Astrocyte (in vitro differentiated cells and primary cell): ENCODE results near the gene MIEF1. TPM values are rescaled to one million over a fixed set of nuclear protein-coding genes. Genes with fewer than 3 reads are reported as not detected.

Source experiments
- DNase-seq: peaks from one replicate; pipeline ENCODE4 v3.0.0-alpha.2; 2010; ENCODE audit warnings: low read depth
- FAIRE-seq: peaks from 2 replicates; lab custom pipeline; 2011; peaks lifted over from hg19 to GRCh38; lab: Jason Lieb, UNC
- H2AFZ ChIP-seq: 2 replicates; pipeline ENCODE4 v1.6.0; 2012; ENCODE audit warnings: low read depth, low read length, inconsistent platforms
- H3K27ac ChIP-seq: 2 replicates; pipeline ENCODE4 v1.5.1; 2011; ENCODE audit warnings: low read depth, low read length, inconsistent platforms
- H3K27me3 ChIP-seq: 2 replicates; pipeline ENCODE4 v1.6.0; 2011; ENCODE audit warnings: low read length, inconsistent platforms; ENCODE audit not compliant: insufficient read depth
- H3K36me3 ChIP-seq: 2 replicates; pipeline ENCODE4 v1.5.1; 2011; ENCODE audit warnings: low read length, inconsistent platforms; ENCODE audit not compliant: insufficient read depth
- H3K4me1 ChIP-seq: 2 replicates; pipeline ENCODE4 v1.5.1; 2011; ENCODE audit warnings: low read length, inconsistent platforms; ENCODE audit not compliant: insufficient read depth
- H3K4me2 ChIP-seq: 2 replicates; pipeline ENCODE4 v1.6.0; 2012; ENCODE audit warnings: low read length, inconsistent platforms
- H3K4me3 ChIP-seq: 2 replicates; pipeline ENCODE4 v1.5.1; 2011; ENCODE audit warnings: low read depth, mild to moderate bottlenecking, low read length, inconsistent platforms; ENCODE audit not compliant: insufficient read depth
- H3K79me2 ChIP-seq: 2 replicates; pipeline ENCODE4 v1.6.0; 2012; ENCODE audit warnings: mild to moderate bottlenecking, low read length, inconsistent platforms; ENCODE audit not compliant: insufficient read depth
- H3K9ac ChIP-seq: 2 replicates; pipeline ENCODE4 v1.6.0; 2012; ENCODE audit warnings: mild to moderate bottlenecking, low read length, inconsistent platforms
- H3K9me3 ChIP-seq: 2 replicates; pipeline ENCODE4 v1.5.1; 2012; ENCODE audit warnings: low read depth, mild to moderate bottlenecking, low read length, inconsistent platforms; ENCODE audit not compliant: insufficient read depth
- H4K20me1 ChIP-seq: 2 replicates; pipeline ENCODE4 v1.6.0; 2012; ENCODE audit warnings: low read length, inconsistent platforms; ENCODE audit not compliant: insufficient read depth
- H3K27ac Mint-ChIP-seq: one replicate; pipeline ENCODE4 v1.8.0; 2021; ENCODE audit warnings: mild to moderate bottlenecking, mixed read lengths; ENCODE audit not compliant: unreplicated experiment
- H3K27me3 Mint-ChIP-seq: one replicate; pipeline ENCODE4 v1.8.0; 2021; ENCODE audit warnings: low read depth, mixed read lengths; ENCODE audit not compliant: unreplicated experiment
- H3K36me3 Mint-ChIP-seq: one replicate; pipeline ENCODE4 v1.8.0; 2021; ENCODE audit warnings: low read depth, mixed read lengths; ENCODE audit not compliant: unreplicated experiment
- H3K4me1 Mint-ChIP-seq: one replicate; pipeline ENCODE4 v1.8.0; 2021; ENCODE audit warnings: low read depth, mixed read lengths; ENCODE audit not compliant: unreplicated experiment
- H3K4me3 Mint-ChIP-seq: one replicate; pipeline ENCODE4 v1.8.0; 2021; ENCODE audit warnings: mild to moderate bottlenecking, moderate library complexity, mixed read lengths; ENCODE audit not compliant: unreplicated experiment
- H3K9me3 Mint-ChIP-seq: one replicate; pipeline ENCODE4 v1.8.0; 2021; ENCODE audit warnings: mild to moderate bottlenecking, mixed read lengths; ENCODE audit not compliant: unreplicated experiment
- CTCF ChIP-seq: IDR thresholded peaks from 2 replicates; pipeline ENCODE4 v1.5.1; 2011; ENCODE audit warnings: low read depth, mild to moderate bottlenecking, inconsistent platforms, low read length, moderate library complexity; ENCODE audit not compliant: insufficient read depth
- EZH2 ChIP-seq: IDR thresholded peaks from 2 replicates; pipeline ENCODE4 v1.6.1; 2012; ENCODE audit warnings: mild to moderate bottlenecking, low read length, inconsistent platforms; ENCODE audit not compliant: insufficient read depth
- total RNA-seq: library from RNA; stranded (reverse); gene quantifications from 2 replicates; pipeline ENCODE4 v1.2.1, GENCODE V29; 2021

The MIEF1 gene
- total RNA-seq, 1 donor from 2014 or later: 35.6 TPM

- Mint-ChIP-seq H3K9me3 (no peaks in the 10 kb centered on the region), H3K4me1 (peaks cover 6% of the 10 kb centered on the region), H3K4me3 (peak overlapping the region; percentile 11), H3K27me3 (peaks cover 29% of the 10 kb centered on the region), H3K36me3 (peaks cover 5% of the 10 kb centered on the region), H3K27ac (no peak overlapping the region)
- Histone ChIP-seq H2AFZ (no peak overlapping the region), H3K9me3 (no peaks in the 10 kb centered on the region), H3K27ac (no peak overlapping the region), H3K4me2 (no peak overlapping the region), H3K36me3 (no peaks in the 10 kb centered on the region), H3K27me3 (peaks cover 19% of the 10 kb centered on the region), H3K4me1 (peaks cover 4% of the 10 kb centered on the region), H3K79me2 (no peaks in the 10 kb centered on the region), H3K9ac (no peak overlapping the region), H3K4me3 (no peak overlapping the region), H4K20me1 (no peaks in the 10 kb centered on the region)
- DNase-seq: no peak
- no peak for TF ChIP-seq CTCF
- no peak for TF ChIP-seq EZH2
- FAIRE-seq: no peak
Observed at GRCh38 chr22:39454385-39454871, 47.7 kb upstream of the MIEF1 start.

GRCh38 chr22:39456522-39457197, 45.4 kb upstream of the MIEF1 start, which contains the start of gene MGAT3:
MGAT3 (plus strand) TSS chr22:39457012; CDS start chr22:39487348, 30,336 bp downstream.
- H3K9ac ChIP-seq: no peak within 1 kb of the TSS
- Mint-ChIP-seq H3K36me3 (peaks cover 3% of the 10 kb centered on the region), H3K27me3 (peaks cover 21% of the 10 kb centered on the region), H3K4me3 (peak within 1 kb of the TSS; percentile 83), H3K27ac (no peak within 1 kb of the TSS), H3K9me3 (no peaks in the 10 kb centered on the region), H3K4me1 (peaks cover 6% of the 10 kb centered on the region)
- H3K27me3 ChIP-seq: peaks cover 21% of the 10 kb centered on the region
- no peaks in the 10 kb centered on the region for H3K79me2 ChIP-seq
- no peaks in the 10 kb centered on the region for H3K36me3 ChIP-seq
- no peaks in the 10 kb centered on the region for H4K20me1 ChIP-seq
- peak within 1 kb of the TSS; percentile 70 for H3K4me2 ChIP-seq
- H3K4me1 ChIP-seq: peaks cover 4% of the 10 kb centered on the region
- DNase-seq: no peak
- peak within 1 kb of the TSS; percentile 47 for H2AFZ ChIP-seq
- no peak for FAIRE-seq
- no peak within 1 kb of the TSS for H3K27ac ChIP-seq
- H3K4me3 ChIP-seq: no peak within 1 kb of the TSS
- TF ChIP-seq CTCF (no peak), EZH2 (peak; percentile 86)
- H3K9me3 ChIP-seq: no peaks in the 10 kb centered on the region

- Mint-ChIP-seq H3K27ac (no peak overlapping the region), H3K4me1 (peaks cover 6% of the 10 kb centered on the region), H3K27me3 (peaks cover 21% of the 10 kb centered on the region), H3K9me3 (no peaks in the 10 kb centered on the region), H3K4me3 (no peak overlapping the region), H3K36me3 (peaks cover 3% of the 10 kb centered on the region)
- Histone ChIP-seq H3K27me3 (peaks cover 21% of the 10 kb centered on the region), H3K4me1 (peaks cover 4% of the 10 kb centered on the region), H3K36me3 (no peaks in the 10 kb centered on the region), H2AFZ (no peak overlapping the region), H3K79me2 (no peaks in the 10 kb centered on the region), H3K27ac (no peak overlapping the region), H3K4me2 (peak overlapping the region; percentile 70), H3K9me3 (no peaks in the 10 kb centered on the region), H4K20me1 (no peaks in the 10 kb centered on the region), H3K4me3 (no peak overlapping the region), H3K9ac (no peak overlapping the region)
- no peak for TF ChIP-seq CTCF
- TF ChIP-seq EZH2: no peak
- no peak for DNase-seq
- FAIRE-seq: no peak
Observed at GRCh38 chr22:39457198-39457555, 44.9 kb upstream of the MIEF1 start.
